Kidney capillary endothelial cell (primary cell): ENCODE measurements around the gene IL1RAPL2.
"Not testable (repeated sequence)": the region's sequence is repeated elsewhere in the genome, so short reads cannot be mapped to it uniquely, and the experiment has no call there.

Source experiments
- DNase-seq: peaks from one replicate; pipeline ENCODE4 v3.0.0-alpha.2; 2018; ENCODE audit warnings: low spot score

Gene IL1RAPL2

GRCh38 chrX:105018865-105019264 lies 452.9 kb downstream of the IL1RAPL2 start:
- no peak for DNase-seq

- not testable (repeated sequence) for DNase-seq
Observed at GRCh38 chrX:105028962-105029361, 463.0 kb downstream of the IL1RAPL2 start.

GRCh38 chrX:105038672-105039328 lies 472.8 kb downstream of the IL1RAPL2 start:
- no peak for DNase-seq

- no peak for DNase-seq
Observed at GRCh38 chrX:105050921-105051320, 484.9 kb downstream of the IL1RAPL2 start.

GRCh38 chrX:105051364-105051763 lies 485.4 kb downstream of the IL1RAPL2 start:
- DNase-seq = no peak

- DNase-seq = no peak
Observed at GRCh38 chrX:105052926-105053325, 486.9 kb downstream of the IL1RAPL2 start.

- DNase-seq = no peak
Observed at GRCh38 chrX:105063743-105064142, 497.7 kb downstream of the IL1RAPL2 start.

- no peak for DNase-seq
Observed at GRCh38 chrX:105098201-105098600, 532.2 kb downstream of the IL1RAPL2 start.

- no peak for DNase-seq
Observed at GRCh38 chrX:105098812-105099211, 532.8 kb downstream of the IL1RAPL2 start.

- DNase-seq = no peak
Observed at GRCh38 chrX:105101378-105101777, 535.4 kb downstream of the IL1RAPL2 start.

GRCh38 chrX:105109936-105110335 lies 543.9 kb downstream of the IL1RAPL2 start:
- DNase-seq = no peak

- no peak for DNase-seq
Observed at GRCh38 chrX:105114554-105115130, 548.6 kb downstream of the IL1RAPL2 start.

- not testable (repeated sequence) for DNase-seq
Observed at GRCh38 chrX:105115596-105116320, 549.8 kb downstream of the IL1RAPL2 start.

- DNase-seq = no peak
Observed at GRCh38 chrX:105116486-105116885, 550.5 kb downstream of the IL1RAPL2 start.

- no peak for DNase-seq
Observed at GRCh38 chrX:105117621-105118020, 551.6 kb downstream of the IL1RAPL2 start.

- DNase-seq = no peak
Observed at GRCh38 chrX:105120463-105120862, 554.5 kb downstream of the IL1RAPL2 start.

GRCh38 chrX:105121186-105121585 lies 555.2 kb downstream of the IL1RAPL2 start:
- DNase-seq = no peak

- no peak for DNase-seq
Observed at GRCh38 chrX:105126201-105126600, 560.2 kb downstream of the IL1RAPL2 start.

- no peak for DNase-seq
Observed at GRCh38 chrX:105134273-105134672, 568.3 kb downstream of the IL1RAPL2 start.

- DNase-seq = no peak
Observed at GRCh38 chrX:105136786-105137185, 570.8 kb downstream of the IL1RAPL2 start.

GRCh38 chrX:105150036-105150435 lies 584.0 kb downstream of the IL1RAPL2 start:
- no peak for DNase-seq

- DNase-seq = no peak
Observed at GRCh38 chrX:105150557-105150956, 584.6 kb downstream of the IL1RAPL2 start.

GRCh38 chrX:105167233-105167632 lies 601.2 kb downstream of the IL1RAPL2 start:
- DNase-seq = no peak
